Activated naive CD4-positive, alpha-beta T cell treated with Interleukin-2 at 50 U/mL for 16 hours (primary cell): Measurements from ENCODE around the gene LRBA.

Source experiments
- DNase-seq: peaks from one replicate; pipeline ENCODE4 v3.0.0-alpha.2; 2020

LRBA gene

DNA sequence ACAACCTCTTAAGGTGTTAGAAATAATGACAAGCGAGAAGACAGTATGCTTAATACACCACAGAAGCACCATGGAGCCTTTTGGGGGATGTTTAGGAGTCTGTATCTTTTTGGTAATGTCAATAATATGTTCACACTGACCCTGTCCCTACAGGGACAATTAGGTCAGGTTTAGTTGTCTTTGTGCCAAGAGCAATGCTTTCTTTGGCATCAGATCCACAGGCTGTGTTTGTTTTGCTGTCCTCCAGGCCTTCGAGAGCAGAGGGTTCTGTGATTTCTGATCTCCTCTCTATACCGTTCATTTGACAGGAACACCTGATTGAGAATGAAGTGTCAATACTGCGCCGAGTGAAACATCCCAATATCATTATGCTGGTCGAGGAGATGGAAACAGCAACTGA, 783.1 kb downstream of the LRBA start:
- DNase-seq = no peak

- DNase-seq = no peak
These were observed 783.8 kb downstream of the LRBA start for GRCh38 chr4:150231107-150231770.

DNA sequence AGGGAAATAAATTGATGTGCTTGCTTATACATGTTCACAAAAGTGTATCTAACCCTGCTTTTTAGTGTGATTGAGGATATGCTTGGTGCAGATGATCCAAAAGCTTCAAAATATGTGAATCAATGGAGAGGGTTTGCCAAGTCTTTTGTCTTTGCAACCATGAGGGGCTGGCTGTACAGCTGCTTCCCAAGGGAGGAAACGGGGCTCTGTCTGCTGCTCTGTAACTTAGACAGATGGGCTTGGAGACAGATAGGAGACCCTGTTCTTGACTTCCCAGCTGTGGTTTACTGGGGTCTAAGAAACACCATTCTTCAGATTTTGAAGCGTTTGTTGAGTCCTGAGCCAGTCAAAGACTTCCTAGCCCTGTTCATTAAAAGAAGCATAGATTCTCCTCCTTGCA, 784.5 kb downstream of the LRBA start:
- DNase-seq = no peak

GRCh38 chr4:150229520-150229919, 785.6 kb downstream of the LRBA start:
- no peak for DNase-seq

DNA sequence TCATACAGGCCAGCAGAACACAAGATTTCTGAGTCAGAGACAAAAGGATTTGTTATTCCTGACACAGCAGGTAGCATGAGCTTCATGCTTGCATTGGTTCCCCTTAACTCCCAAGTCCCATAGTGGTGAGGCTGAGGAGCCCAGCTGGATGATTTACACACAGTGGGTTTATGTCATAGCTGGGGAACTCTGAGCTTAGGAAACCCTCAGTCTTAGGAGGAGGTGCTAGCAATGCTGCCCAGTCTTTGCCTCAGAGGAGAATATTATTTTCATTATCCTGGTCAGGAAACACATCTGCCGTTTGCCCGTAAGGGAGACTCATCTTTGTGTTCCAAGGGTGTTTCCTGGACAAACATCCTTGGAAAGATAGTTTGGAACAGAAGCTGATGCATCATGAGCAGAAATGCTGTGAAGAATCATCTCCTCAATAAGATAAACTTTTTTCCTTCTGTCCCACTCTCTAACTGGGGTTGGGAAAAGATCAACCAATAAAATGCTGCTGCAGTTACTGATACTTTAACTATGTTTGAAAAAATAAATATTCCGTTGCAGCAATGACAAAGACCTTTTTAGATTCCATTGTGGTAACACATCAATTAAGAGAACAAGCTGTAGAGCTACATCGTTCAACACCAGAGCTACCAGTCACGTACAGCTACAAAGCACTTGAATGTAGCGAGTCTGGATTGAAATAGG, 790.0 kb downstream of the LRBA start:
- DNase-seq = no peak

GRCh38 chr4:150219841-150220240, 795.2 kb downstream of the LRBA start:
- no peak for DNase-seq

DNA sequence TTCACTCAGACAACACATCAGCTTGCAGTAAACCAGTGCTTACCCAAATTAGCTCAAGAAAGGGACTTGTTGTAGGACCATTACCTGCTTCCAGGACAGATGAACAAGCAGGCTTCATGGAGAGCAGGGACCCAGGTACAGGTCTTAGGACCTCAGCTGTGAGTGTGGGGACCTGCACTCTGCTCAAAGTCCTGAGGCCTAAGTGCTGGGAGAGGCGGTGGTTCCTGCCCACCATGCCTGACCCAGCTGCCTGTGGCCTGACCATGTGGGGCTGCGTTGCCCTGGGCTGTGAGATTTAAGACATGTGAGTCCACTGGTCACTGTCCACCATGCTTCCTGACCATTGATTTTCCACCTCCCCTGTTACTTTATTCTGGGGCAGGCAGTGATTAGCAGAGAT, 796.6 kb downstream of the LRBA start:
- no peak for DNase-seq

GRCh38 chr4:150217808-150218207, 797.3 kb downstream of the LRBA start:
- DNase-seq = no peak

GRCh38 chr4:150217192-150217591, 797.9 kb downstream of the LRBA start:
- DNase-seq = no peak

- DNase-seq = no peak
These were observed 798.4 kb downstream of the LRBA start for GRCh38 chr4:150216726-150217125.

DNA sequence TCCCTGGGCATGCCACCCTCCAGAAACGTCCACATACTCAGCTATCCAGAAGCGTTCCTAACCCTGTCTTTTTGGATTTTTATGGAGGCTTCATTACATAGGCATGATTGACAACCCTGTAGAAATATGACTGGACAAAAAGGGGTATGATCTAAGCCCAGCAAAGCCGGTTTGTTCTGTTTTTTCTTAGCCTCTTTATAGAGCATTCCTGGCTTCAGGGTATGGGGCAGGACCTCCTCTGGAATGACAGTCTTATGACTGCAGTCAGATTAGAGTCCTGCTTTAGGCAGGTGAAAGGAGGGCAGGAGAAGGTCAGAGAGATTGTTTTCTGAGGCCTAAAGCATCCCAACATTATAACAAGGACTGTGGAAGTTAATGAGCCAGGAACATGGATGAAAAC, 799.5 kb downstream of the LRBA start:
- no peak for DNase-seq
